Kasumi-1 (cell line): ENCODE measurements around the gene OGDH.
"Not testable (repeated sequence)": the region's sequence is repeated elsewhere in the genome, so short reads cannot be mapped to it uniquely, and the experiment has no call there.

ENCODE experiments used
- DNase-seq, 2 experiments: peaks; one replicate each; lab custom pipeline; 2025; lab: John Stamatoyannopoulos, UW

The OGDH gene

GRCh38 chr7:44667190-44667589, 60.8 kb downstream of the OGDH start:
- DNase-seq, result peak in 1 of 2 experiments; percentile 17

GRCh38 chr7:44671069-44671468, 64.6 kb downstream of the OGDH start:
- no peak for DNase-seq

- DNase-seq, result no peak
Observed at GRCh38 chr7:44673324-44673723, 66.9 kb downstream of the OGDH start.

- no peak for DNase-seq
Observed at GRCh38 chr7:44673771-44674170, 67.3 kb downstream of the OGDH start.

GRCh38 chr7:44674381-44674780, 68.0 kb downstream of the OGDH start:
- no peak for DNase-seq

- no peak for DNase-seq
Observed at GRCh38 chr7:44676776-44677175, 70.3 kb downstream of the OGDH start.

- DNase-seq, result no peak
Observed at GRCh38 chr7:44678101-44678470, 71.7 kb downstream of the OGDH start.

- no peak for DNase-seq
Observed at GRCh38 chr7:44678471-44679179, 72.2 kb downstream of the OGDH start.

GRCh38 chr7:44681645-44682044, 75.2 kb downstream of the OGDH start:
- no peak for DNase-seq

- no peak for DNase-seq
Observed at GRCh38 chr7:44685723-44686122, 79.3 kb downstream of the OGDH start.

- DNase-seq, result no peak
Observed at GRCh38 chr7:44689427-44689826, 83.0 kb downstream of the OGDH start.

- no peak for DNase-seq
Observed at GRCh38 chr7:44693641-44694313, 87.3 kb downstream of the OGDH start.

GRCh38 chr7:44694326-44694725, 87.9 kb downstream of the OGDH start:
- no peak for DNase-seq

- DNase-seq, result no peak
Observed at GRCh38 chr7:44694766-44695165, 88.3 kb downstream of the OGDH start.

GRCh38 chr7:44695756-44696155, 89.3 kb downstream of the OGDH start:
- no peak for DNase-seq

GRCh38 chr7:44696728-44697127, 90.3 kb downstream of the OGDH start:
- no peak for DNase-seq

- no peak for DNase-seq
Observed at GRCh38 chr7:44697136-44698045, 91.0 kb downstream of the OGDH start.

GRCh38 chr7:44698046-44698580, 91.7 kb downstream of the OGDH start:
- no peak for DNase-seq

- DNase-seq, result not testable (repeated sequence)
Observed at GRCh38 chr7:44699598-44699997, 93.2 kb downstream of the OGDH start.

- DNase-seq, result no peak
Observed at GRCh38 chr7:44700322-44700721, 93.9 kb downstream of the OGDH start.

- DNase-seq, result not testable (repeated sequence)
Observed at GRCh38 chr7:44703391-44703790, 97.0 kb downstream of the OGDH start.

- no peak for DNase-seq
Observed at GRCh38 chr7:44703921-44704320, 97.5 kb downstream of the OGDH start.
